RWPE1 (cell line): Measurements from ENCODE around the gene WWTR1.

Experiments used
- CTCF ChIA-PET: fragments of 350-600 bp; sonication (Branson Sonifier 250); formaldehyde crosslinking; extraction: SDS; loops from one replicate; lab custom pipeline; 2021; lab: Yijun Ruan, JAX
- POLR2A ChIA-PET: fragments of 400-600 bp; formaldehyde crosslinking; extraction: SDS; loops from one replicate; lab custom pipeline; 2020; ENCODE audit warnings: antibody characterized with exemption; ENCODE audit not compliant: low non-redundant PET; lab: Yijun Ruan, JAX
- DNase-seq: peaks from one replicate; pipeline ENCODE4 v3.0.0; 2012; ENCODE audit warnings: low spot score
- H3K27ac ChIP-seq: fragments of 450-650 bp; 2 replicates; pipeline ENCODE4 v1.5.1; 2017
- TF ChIP-seq, protein P1 (sequence below): fragments of 450-650 bp; conservative IDR thresholded peaks from 2 replicates; pipeline ENCODE4 v1.5.1; 2017; ENCODE audit warnings: low read depth, mild to moderate bottlenecking

Gene WWTR1

DNA sequence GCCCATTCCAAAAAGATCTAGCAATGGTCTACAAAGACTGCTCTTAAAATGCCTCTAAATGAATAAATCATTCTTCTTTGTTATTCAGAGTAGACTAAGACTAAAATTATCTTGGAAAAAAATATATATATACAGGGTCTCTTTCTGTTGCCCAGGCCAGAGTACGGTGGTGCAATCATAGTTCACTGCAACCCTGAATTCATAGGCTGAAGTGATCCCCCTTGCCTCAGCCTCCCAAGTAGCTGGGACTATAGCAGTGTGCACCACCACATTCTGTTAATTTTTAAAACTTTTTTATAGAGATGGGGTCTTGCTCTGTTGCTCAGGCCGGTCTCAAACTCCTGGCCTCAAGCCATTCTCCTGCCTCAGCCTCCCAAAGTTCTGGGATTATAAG, 18.7 kb downstream of the WWTR1 start:
- CTCF ChIA-PET, result interaction anchor here (0.9 kb wide), 1 partner anchor 14 kb away, joined by 3 read pairs; no protein-coding TSS in a partner anchor
- peak overlapping the region; percentile 11; the same call in 1 of the 2 replicates for H3K27ac ChIP-seq
- POLR2A ChIA-PET, result interaction anchor here (0.6 kb wide), 1 partner anchor 9 kb away, joined by 3 read pairs; no protein-coding TSS in a partner anchor
- no peak for DNase-seq
- TF ChIP-seq, protein P1, sequence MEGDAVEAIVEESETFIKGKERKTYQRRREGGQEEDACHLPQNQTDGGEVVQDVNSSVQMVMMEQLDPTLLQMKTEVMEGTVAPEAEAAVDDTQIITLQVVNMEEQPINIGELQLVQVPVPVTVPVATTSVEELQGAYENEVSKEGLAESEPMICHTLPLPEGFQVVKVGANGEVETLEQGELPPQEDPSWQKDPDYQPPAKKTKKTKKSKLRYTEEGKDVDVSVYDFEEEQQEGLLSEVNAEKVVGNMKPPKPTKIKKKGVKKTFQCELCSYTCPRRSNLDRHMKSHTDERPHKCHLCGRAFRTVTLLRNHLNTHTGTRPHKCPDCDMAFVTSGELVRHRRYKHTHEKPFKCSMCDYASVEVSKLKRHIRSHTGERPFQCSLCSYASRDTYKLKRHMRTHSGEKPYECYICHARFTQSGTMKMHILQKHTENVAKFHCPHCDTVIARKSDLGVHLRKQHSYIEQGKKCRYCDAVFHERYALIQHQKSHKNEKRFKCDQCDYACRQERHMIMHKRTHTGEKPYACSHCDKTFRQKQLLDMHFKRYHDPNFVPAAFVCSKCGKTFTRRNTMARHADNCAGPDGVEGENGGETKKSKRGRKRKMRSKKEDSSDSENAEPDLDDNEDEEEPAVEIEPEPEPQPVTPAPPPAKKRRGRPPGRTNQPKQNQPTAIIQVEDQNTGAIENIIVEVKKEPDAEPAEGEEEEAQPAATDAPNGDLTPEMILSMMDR, result no peak

DNA sequence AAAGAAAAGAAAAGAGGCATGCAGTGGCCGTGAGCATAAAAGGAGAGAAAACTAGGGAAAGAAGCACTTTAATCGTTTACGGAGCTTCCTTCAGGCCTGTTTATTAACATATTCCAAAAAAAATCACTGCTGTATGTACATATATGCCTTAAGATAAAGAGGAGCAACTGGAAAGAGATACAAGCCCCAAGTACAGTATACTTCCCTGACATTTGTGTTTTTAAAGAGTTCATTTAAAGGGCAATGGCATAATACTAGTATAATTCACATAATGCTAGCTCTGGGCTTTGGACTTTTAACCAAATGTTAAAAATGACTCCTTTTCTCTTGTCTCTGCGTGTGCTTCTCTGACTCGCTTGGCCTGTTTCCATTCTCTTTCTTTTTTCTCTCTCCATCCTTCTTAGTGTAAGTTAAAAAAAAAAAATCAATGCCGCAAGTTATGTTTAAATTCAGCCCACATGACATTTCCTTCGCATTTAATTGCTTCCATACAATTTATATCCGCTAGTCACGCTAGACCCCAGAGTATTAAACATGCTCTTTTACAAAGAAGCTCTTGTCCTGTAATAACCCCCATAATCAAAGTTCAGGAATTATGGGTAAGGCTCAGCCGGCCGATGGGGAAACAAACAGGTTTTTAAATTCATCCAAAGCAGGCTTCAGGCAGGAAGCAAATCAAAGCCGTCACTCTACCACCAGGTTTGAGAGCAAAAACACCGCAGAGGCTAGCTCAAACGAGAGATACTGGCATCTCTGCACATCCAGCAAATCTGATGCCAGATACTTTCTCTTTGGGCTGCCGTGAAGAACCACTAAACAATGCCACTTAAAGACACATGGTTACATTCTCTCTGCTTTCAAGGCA, 19.4 kb downstream of the WWTR1 start:
- DNase-seq, result no peak
- CTCF ChIA-PET, result interaction anchor here (0.9 kb wide), 1 partner anchor 14 kb away, joined by 3 read pairs; no protein-coding TSS in a partner anchor
- peak overlapping the region; percentile 49 for H3K27ac ChIP-seq
- TF ChIP-seq, protein P1, result no peak
- POLR2A ChIA-PET, result no interaction called here

GRCh38 chr3:149635396-149635795, 22.4 kb downstream of the WWTR1 start:
- no peak for DNase-seq
- TF ChIP-seq, protein P1, result no peak
- ChIA-PET POLR2A (no interaction called here), CTCF (no interaction called here)
- H3K27ac ChIP-seq, result no peak overlapping the region

- CTCF ChIA-PET, result interaction anchor here (0.6 kb wide), 1 partner anchor 9 kb away, joined by 4 read pairs; no protein-coding TSS in a partner anchor
- POLR2A ChIA-PET, result no interaction called here
- TF ChIP-seq, protein P1, result no peak
- H3K27ac ChIP-seq, result no peak overlapping the region
- no peak for DNase-seq
These were observed 23.3 kb downstream of the WWTR1 start for GRCh38 chr3:149634573-149634972.

GRCh38 chr3:149634072-149634471, 23.8 kb downstream of the WWTR1 start:
- H3K27ac ChIP-seq, result no peak overlapping the region
- DNase-seq, result no peak
- CTCF ChIA-PET, result interaction anchor here (0.6 kb wide), 1 partner anchor 8 kb away, joined by 4 read pairs; no protein-coding TSS in a partner anchor
- POLR2A ChIA-PET, result no interaction called here
- TF ChIP-seq, protein P1, result no peak

DNA sequence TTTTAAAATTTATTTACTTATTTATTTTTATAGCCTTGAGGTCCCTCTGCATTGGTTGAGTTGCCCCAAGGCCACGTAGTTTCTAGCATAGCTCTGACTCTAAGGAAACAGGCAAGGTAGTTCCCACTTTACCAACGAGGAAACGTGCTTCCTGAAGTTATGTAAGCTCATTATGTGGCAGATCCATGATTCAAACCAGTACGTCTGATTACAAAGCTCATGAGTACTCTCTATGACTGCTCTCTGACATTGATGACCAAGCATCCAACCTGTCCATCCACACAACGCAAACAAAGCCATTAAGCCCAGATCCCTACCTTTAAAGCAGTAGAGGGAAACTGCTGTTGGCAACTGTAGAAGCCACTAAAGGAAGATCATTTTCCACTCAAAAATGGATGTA, 25.6 kb downstream of the WWTR1 start:
- POLR2A ChIA-PET, result no interaction called here

More for the DNA sequence above, 25.6 kb downstream of the WWTR1 start:
- no peak overlapping the region for H3K27ac ChIP-seq
- DNase-seq, result no peak
- TF ChIP-seq, protein P1, result no peak
- CTCF ChIA-PET, result interaction anchor here (0.6 kb wide), 1 partner anchor 14 kb away, joined by 3 read pairs; no protein-coding TSS in a partner anchor
